Activated B cell treated with CpG ODN at 0.5 μM for 24 hours (primary cell): ENCODE measurements around the gene ABI3. TPM values are rescaled to one million over a fixed set of nuclear protein-coding genes. Genes with fewer than 3 reads are reported as not detected.

Source experiments
- ATAC-seq: fragments of 200-7000 bp; cut with Tn5 transposase; one replicate; pipeline ENCODE4 v1.10.0; 2021; ENCODE audit warnings: low read depth, mild to moderate bottlenecking, moderate library complexity
- CTCF ChIA-PET: fragments of 350-600 bp; sonication (Branson Sonifier 250); formaldehyde crosslinking; loops from one replicate; lab custom pipeline; 2021; ENCODE audit warnings: antibody characterized with exemption; lab: Charles Lee
- POLR2A ChIA-PET: fragments of 350-600 bp; sonication (Branson Sonifier 250); formaldehyde crosslinking; loops from one replicate; lab custom pipeline; 2021; ENCODE audit warnings: antibody characterized with exemption; lab: Charles Lee
- DNase-seq: peaks from one replicate; pipeline ENCODE4 v3.0.0; 2022
- H3K27ac Mint-ChIP-seq: one replicate; pipeline ENCODE4 v1.8.0; 2020; ENCODE audit warnings: mixed read lengths
- H3K27me3 Mint-ChIP-seq: one replicate; pipeline ENCODE4 v1.8.0; 2021; ENCODE audit warnings: mixed read lengths
- H3K36me3 Mint-ChIP-seq: one replicate; pipeline ENCODE4 v1.8.0; 2021; ENCODE audit warnings: low read depth, mixed read lengths
- H3K4me1 Mint-ChIP-seq: one replicate; pipeline ENCODE4 v1.8.0; 2021; ENCODE audit warnings: mixed read lengths
- H3K4me3 Mint-ChIP-seq: one replicate; pipeline ENCODE4 v1.8.0; 2020; ENCODE audit warnings: mild to moderate bottlenecking, mixed read lengths
- H3K9me3 Mint-ChIP-seq: one replicate; pipeline ENCODE4 v1.8.0; 2020; ENCODE audit warnings: mixed read lengths
- intact Hi-C: fragments of 100-400 bp; cut with micrococcal nuclease; formaldehyde crosslinking; loops from one replicate; pipeline ENCODE4 v1.15.1; 2024
- total RNA-seq: library from RNA; stranded (reverse); gene quantifications from 2 replicates; pipeline ENCODE4 v1.2.3, GENCODE V29; 2022
- TF ChIP-seq, protein P1 (sequence below): fragments of 200-600 bp; IDR thresholded peaks from one replicate; pipeline ENCODE4 v1.8.0; 2022; ENCODE audit warnings: antibody characterized with exemption, mild to moderate bottlenecking

ABI3 gene
- total RNA-seq, 1 donor from 2014 or later, result 9.7 TPM

DNA sequence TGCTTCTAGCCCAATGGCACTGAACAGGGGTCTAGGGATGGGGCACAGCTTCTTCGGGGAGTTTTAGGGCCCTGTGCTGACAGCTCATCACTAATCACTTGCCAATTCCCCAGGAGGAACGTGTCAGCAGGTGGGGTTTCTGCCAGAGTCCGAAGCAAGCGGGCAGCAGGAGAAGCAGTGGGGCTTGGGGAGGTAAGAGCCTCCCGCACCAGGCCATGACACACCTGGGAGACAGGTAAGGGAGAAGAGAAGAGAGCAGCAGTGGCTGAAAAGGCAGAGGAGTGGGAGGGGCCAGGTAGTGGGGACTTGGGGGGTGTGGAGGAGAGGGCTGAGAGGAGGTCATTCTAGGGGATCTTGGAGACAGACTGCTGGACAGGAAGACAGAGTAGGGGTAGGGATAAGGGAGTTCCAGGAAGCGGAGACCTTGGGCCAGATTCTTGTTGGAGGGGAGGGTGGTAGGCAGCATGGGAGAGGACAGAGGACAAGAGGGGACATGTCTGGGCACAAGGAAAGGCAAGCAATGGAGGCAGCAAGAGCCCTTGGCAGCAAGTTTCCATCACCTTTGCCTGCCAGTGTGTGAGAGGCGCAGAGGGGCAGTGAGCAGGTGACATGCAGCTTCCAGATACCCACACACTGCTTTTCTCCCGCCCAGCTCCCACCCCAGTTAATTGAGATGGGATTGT is 15.2 kb downstream of the ABI3 start:
- Mint-ChIP-seq H3K4me3 (peak overlapping the region; percentile 2), H3K36me3 (peaks cover 7% of the 10 kb centered on the region), H3K27me3 (peaks cover 10% of the 10 kb centered on the region), H3K4me1 (peaks cover 30% of the 10 kb centered on the region), H3K9me3 (no peaks in the 10 kb centered on the region), H3K27ac (no peak overlapping the region)
- TF ChIP-seq, protein P1, sequence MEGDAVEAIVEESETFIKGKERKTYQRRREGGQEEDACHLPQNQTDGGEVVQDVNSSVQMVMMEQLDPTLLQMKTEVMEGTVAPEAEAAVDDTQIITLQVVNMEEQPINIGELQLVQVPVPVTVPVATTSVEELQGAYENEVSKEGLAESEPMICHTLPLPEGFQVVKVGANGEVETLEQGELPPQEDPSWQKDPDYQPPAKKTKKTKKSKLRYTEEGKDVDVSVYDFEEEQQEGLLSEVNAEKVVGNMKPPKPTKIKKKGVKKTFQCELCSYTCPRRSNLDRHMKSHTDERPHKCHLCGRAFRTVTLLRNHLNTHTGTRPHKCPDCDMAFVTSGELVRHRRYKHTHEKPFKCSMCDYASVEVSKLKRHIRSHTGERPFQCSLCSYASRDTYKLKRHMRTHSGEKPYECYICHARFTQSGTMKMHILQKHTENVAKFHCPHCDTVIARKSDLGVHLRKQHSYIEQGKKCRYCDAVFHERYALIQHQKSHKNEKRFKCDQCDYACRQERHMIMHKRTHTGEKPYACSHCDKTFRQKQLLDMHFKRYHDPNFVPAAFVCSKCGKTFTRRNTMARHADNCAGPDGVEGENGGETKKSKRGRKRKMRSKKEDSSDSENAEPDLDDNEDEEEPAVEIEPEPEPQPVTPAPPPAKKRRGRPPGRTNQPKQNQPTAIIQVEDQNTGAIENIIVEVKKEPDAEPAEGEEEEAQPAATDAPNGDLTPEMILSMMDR, result no peak
- ChIA-PET POLR2A (interaction anchor here (8.7 kb wide), 1 partner anchor 34 kb away, joined by 91 read pairs; no protein-coding TSS in a partner anchor), CTCF (interaction anchor here (1.0 to 7.2 kb wide), 5 partner anchors 29 to 193 kb away, joined by 3 to 197 read pairs (median 4); no protein-coding TSS in a partner anchor)
- intact Hi-C loops, result loop anchor here (2.0 to 10.0 kb wide), 3 partner anchors 65 to 551 kb away; partner anchors contain the start of gene B4GALNT2
- no peak for ATAC-seq
- DNase-seq, result no peak

DNA sequence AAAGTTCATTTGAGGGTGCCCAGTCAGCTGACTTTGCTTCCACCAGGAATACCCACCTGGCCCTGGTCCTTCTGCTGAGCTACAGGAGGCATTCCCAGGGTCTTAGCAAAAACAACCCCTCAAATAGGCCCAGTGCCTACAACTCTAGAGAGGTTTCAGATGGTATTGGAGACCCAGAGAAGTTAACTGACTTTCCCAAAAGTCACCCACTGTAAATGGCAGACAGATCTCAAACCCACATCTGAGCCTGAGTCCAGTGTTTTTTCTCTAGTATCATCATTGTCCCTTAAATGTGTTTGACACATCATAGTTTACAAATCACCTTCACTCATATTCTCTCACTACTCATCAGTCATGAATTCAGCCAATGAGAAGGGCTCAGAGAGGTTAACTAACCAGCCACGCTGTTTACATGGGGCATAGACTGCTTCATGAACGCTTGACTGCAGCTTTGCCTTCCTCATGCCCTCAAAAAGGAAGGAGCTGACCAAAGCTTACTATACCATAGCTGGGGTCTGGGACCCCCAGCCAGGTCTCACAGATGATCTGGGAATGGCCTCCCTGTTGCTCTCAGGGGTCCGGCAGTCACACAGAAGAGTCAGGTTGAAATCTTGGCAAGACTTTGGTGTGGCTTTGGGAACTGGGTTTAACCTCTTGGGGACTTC is 16.4 kb downstream of the ABI3 start:
- ChIA-PET POLR2A (interaction anchor here (1.0 to 8.7 kb wide), 3 partner anchors 8 to 43 kb away, joined by 3 to 91 read pairs (median 4); no protein-coding TSS in a partner anchor), CTCF (interaction anchor here (0.5 to 7.2 kb wide), 17 partner anchors 8 to 548 kb away, joined by 3 to 197 read pairs (median 4); partner anchors contain the start of genes ABI3 and GNGT2)
- no peak overlapping the region for H3K27ac Mint-ChIP-seq
- intact Hi-C loops, result loop anchor here (1.0 to 10.0 kb wide), 7 partner anchors 17 to 552 kb away; partner anchors contain the start of genes ABI3, B4GALNT2 and GNGT2
- TF ChIP-seq, protein P1, result no peak
- H3K36me3 Mint-ChIP-seq, result peaks cover 5% of the 10 kb centered on the region
- peaks cover 35% of the 10 kb centered on the region for H3K4me1 Mint-ChIP-seq
- DNase-seq (no peak), ATAC-seq (no peak)
- H3K9me3 Mint-ChIP-seq, result no peaks in the 10 kb centered on the region
- H3K27me3 Mint-ChIP-seq, result peaks cover 10% of the 10 kb centered on the region
- no peak overlapping the region for H3K4me3 Mint-ChIP-seq

DNA sequence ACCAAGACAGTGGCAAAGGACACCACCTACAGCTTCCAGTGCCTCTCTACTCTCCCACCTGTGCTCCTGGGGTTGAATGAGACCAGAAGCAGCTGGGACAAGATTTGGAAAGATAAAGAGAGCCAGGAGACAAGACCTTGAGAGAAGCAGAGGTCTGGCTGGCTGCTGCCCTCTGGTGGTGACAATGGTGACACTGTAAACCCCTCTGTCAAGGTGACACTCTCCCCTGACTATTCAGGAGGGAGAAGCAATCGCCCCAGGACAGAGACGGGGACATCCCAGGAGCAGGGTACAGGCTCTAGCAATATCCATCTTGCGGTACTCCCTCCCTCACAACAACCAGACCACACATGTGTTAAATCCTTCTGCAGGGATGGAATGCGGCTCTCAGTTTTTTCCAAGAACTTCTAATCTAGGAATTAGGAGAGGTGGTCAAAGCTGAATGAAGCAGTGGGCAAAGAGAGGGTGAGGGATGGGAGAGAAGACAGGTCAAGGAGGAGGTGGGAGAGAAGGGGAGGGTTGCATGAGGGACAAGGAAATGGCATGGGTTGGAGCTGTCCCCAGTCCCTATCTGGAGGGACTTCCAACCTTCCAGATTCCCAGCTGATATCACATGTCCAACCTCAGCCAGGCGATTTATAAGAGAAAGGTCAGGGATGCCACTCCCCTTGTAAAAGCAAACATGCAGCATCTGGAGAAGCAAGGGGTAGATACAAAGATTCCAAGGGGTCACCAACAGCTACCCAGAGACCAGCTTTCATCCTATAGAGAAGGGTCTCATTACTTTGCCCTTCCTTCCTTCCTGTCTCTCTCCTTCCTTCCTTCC is 17.1 kb downstream of the ABI3 start:
- TF ChIP-seq, protein P1, result peak; percentile 61
- Mint-ChIP-seq H3K36me3 (peaks cover 2% of the 10 kb centered on the region), H3K4me3 (peak overlapping the region; percentile 24), H3K4me1 (peaks cover 35% of the 10 kb centered on the region), H3K9me3 (no peaks in the 10 kb centered on the region), H3K27me3 (peaks cover 10% of the 10 kb centered on the region), H3K27ac (no peak overlapping the region)
- intact Hi-C loops, result loop anchor here (1.0 to 10.0 kb wide), 7 partner anchors 17 to 553 kb away; partner anchors contain the start of genes ABI3, B4GALNT2 and GNGT2
- DNase-seq, result peak; percentile 65
- peak; percentile 44 for ATAC-seq
- ChIA-PET CTCF (interaction anchor here (0.5 to 7.2 kb wide), 19 partner anchors 9 to 549 kb away, joined by 3 to 197 read pairs (median 4); partner anchors contain the start of genes ABI3 and GNGT2), POLR2A (interaction anchor here (0.7 to 8.7 kb wide), 5 partner anchors 8 to 44 kb away, joined by 3 to 91 read pairs (median 4); partner anchors contain the start of genes ABI3 and GNGT2)

DNA sequence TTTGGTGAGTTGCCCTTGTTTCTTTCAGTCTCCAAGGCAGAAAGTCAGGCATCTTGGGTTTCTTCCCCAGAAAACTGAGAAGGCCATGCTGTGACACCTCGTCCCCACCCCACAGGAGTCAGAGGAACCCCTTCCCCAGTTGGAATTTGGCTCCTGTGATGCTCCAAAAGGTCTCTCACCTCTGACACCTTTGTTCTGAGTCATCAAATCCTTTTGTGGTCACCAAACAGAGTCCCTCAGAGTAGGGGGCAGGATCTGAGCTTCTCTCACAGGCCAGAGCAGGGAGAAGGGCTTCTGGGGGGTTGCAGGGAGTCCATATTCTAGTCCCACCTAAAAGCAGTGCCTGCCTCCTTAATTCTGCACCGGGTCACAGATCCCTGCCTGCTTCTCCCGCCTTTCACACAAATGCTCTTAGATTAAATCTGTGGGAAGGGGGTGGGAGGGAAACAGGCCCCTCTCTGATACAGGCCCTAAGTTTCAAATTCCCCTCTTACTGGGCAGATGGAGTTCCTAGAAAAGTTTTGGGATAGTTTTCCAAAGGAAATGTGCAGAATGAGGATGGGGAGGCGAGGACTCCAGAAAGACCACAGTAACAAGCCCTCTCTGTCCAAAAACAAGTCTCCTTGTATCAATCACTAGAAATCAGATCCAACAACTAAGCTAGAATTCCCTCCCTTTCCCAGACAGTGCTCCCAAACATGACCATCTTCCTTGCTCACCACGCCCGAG is 18.7 kb downstream of the ABI3 start:
- ATAC-seq (no peak), DNase-seq (no peak)
- Mint-ChIP-seq H3K27me3 (peaks cover 9% of the 10 kb centered on the region), H3K36me3 (no peaks in the 10 kb centered on the region), H3K4me1 (peaks cover 23% of the 10 kb centered on the region), H3K9me3 (no peaks in the 10 kb centered on the region), H3K4me3 (peak overlapping the region; percentile 61), H3K27ac (no peak overlapping the region)
- TF ChIP-seq, protein P1, result no peak
- ChIA-PET POLR2A (interaction anchor here (0.8 to 8.7 kb wide), 4 partner anchors 12 to 131 kb away, joined by 3 to 91 read pairs (median 4); no protein-coding TSS in a partner anchor), CTCF (interaction anchor here (1.3 to 7.2 kb wide), 4 partner anchors 18 to 50 kb away, joined by 4 to 197 read pairs (median 6); partner anchors contain the start of genes ABI3 and GNGT2)
- intact Hi-C loops, result loop anchor here (5.0 to 10.0 kb wide), 2 partner anchors 97 to 554 kb away; partner anchors contain the start of gene B4GALNT2
